GM21423 (cell line): ENCODE data around the gene LSM14B.

Experiments used
- ATAC-seq: cut with Tn5 transposase; IDR thresholded peaks from one replicate; pipeline ENCODE4 v1.9.1; 2021; ENCODE audit warnings: mild to moderate bottlenecking, moderate library complexity; ENCODE audit not compliant: unreplicated experiment

Gene LSM14B

DNA sequence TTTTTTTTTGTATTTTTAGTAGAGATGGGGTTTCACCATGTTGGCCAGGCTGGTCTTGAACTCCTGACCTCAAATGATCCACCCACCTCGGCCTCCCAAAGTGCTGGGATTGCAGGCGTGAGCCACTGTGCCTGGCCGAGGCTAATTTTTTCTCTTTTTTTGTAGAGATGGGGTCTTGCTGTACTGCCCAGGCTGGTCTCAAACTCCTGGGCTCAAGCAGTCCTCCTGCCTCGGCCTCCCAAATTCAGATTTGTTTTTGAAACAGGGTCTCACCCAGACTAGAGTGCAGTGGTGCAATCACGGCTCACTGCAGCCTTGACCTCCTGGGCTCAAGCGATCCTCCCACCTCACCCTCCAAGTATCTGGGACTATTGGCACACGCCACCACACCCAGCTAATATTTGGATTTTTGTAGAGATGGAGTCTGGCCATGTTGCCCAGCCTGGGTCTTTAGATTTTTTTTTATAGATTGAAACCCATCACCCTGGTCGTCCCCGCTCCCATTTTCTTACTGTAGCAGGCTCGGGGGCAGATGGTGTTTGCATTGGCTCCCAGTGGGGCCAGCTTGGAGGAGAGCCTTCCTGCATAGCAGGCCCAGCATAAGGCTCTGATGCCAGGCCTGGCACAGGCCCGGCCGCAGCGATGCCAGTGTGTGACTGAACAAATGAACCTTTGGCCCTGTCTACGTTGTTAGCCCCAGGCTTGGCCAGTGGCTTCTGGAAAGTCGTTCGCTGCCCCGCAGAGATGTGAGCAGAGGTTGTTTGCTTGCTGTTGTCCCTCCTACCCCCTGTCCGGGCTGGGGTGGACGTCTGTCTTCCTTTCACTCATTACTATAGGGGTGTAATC lies 56.3 kb downstream of the LSM14B start:
- no peak for ATAC-seq

DNA sequence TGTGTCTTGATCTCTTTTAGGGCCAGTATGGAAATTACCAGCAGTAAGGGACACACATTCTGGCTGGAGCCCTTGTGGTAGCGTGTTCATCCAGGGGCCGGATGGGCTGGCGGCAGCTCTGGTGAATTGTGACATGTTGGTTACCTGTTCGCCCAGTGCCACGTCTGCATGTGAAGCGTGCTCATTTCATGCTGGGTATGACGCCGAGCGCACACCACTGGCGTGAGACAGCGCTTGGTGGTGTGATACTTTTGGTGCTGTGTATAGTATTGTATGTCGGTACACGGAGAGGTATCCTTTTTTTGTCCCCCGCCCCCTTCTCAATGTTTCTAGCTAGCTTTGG lies 56.9 kb downstream of the LSM14B start:
- ATAC-seq, result no peak

- no peak for ATAC-seq
Measured at GRCh38 chr20:62181808-62182207, 59.5 kb downstream of the LSM14B start.

DNA sequence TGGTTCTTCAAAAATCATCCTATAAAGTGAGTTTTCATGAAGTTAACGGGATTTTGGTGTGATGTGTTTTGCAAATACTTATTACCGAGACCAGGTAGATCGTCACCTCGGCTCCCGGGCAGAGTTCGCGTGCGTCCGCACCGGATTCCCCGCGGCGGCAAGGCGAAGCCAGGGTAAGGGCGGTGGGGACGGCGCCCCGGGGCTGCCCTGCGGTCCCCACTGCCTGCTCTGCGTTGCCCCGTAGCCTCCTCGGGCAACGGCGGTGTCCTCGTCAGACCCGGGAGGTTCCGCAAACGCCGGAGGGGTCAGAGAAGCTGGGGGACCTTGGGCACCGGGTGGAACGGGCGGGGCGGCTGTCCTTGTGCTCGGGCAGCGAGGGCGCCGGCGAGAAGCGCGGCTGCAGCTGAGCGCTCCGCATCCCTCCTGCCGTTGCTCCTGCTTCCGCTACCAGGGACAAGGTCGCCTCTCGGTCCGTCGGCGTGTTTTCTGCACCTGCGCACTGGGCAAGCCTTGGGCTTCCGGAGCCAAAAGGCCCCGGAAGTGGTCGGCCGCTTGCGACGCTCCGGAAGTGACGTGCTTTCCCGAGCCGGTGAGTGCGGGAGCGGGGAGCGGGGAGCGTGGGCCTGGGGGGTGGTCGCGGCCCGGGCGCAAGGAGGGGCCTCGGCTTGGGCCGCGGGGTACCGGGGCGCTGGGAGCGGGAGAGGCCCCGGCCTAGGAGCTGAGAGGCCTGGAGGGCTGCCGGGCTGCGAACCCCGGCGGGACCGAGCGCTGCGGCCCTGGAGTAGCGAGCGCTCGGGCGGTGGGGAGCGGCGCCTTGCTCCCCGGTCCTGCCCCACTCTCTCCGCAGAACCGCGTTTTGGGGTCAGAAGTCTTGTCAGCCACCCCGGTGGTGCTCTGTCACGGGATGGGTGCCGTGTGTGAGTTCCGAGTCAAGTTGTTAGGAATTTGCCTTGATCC lies 60.5 kb downstream of the LSM14B start, which contains the start of gene MTG2:
TSS of gene MTG2 (plus strand) at position 560 of the 957 bp plus-strand sequence. CDS start 10,393 bp downstream, outside the sequence.
- peak; percentile 92 for ATAC-seq

- ATAC-seq, result no peak
Measured at GRCh38 chr20:62183426-62184142, 61.3 kb downstream of the LSM14B start.
